ENCODE data around the gene NOMO2.
"Not testable (repeated sequence)": the region's sequence is repeated elsewhere in the genome, so short reads cannot be mapped to it uniquely, and the experiment has no call there.

NOMO2 gene, protein sequence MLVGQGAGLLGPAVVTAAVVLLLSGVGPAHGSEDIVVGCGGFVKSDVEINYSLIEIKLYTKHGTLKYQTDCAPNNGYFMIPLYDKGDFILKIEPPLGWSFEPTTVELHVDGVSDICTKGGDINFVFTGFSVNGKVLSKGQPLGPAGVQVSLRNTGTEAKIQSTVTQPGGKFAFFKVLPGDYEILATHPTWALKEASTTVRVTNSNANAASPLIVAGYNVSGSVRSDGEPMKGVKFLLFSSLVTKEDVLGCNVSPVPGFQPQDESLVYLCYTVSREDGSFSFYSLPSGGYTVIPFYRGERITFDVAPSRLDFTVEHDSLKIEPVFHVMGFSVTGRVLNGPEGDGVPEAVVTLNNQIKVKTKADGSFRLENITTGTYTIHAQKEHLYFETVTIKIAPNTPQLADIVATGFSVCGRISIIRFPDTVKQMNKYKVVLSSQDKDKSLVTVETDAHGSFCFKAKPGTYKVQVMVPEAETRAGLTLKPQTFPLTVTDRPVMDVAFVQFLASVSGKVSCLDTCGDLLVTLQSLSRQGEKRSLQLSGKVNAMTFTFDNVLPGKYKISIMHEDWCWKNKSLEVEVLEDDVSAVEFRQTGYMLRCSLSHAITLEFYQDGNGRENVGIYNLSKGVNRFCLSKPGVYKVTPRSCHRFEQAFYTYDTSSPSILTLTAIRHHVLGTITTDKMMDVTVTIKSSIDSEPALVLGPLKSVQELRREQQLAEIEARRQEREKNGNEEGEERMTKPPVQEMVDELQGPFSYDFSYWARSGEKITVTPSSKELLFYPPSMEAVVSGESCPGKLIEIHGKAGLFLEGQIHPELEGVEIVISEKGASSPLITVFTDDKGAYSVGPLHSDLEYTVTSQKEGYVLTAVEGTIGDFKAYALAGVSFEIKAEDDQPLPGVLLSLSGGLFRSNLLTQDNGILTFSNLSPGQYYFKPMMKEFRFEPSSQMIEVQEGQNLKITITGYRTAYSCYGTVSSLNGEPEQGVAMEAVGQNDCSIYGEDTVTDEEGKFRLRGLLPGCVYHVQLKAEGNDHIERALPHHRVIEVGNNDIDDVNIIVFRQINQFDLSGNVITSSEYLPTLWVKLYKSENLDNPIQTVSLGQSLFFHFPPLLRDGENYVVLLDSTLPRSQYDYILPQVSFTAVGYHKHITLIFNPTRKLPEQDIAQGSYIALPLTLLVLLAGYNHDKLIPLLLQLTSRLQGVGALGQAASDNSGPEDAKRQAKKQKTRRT

DNA sequence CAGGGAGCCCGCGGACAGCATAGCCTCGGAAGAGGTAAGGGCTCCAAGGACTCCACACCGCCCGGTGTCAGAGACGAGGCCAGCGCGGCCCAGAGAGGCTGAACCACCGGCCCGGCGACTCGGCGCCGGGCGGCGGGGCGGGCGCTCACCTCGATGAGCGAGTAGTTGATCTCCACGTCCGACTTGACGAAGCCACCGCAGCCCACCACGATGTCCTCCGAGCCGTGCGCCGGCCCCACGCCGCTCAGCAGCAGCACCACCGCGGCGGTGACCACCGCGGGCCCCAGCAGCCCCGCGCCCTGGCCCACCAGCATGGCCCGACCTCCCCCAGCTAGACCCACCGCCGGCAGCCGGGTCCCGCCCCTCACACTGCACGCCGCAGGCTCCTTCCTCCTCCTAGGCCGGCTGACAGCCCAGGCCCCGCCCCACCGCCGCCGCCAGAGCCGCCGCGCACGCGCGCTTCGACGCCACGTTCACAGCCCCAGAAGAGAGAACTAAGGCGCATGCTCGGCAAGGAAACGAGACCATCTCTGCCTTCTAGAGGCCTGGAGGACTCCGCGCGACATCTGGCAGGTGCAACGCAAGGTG, at the start of gene NOMO2:
NOMO2 (minus strand) TSS at position 371 of the 588 bp plus-strand sequence; CDS start at position 314, 57 bp downstream.
- DNase-seq (ENCODE audit: low read depth), result not testable (repeated sequence)

DNA sequence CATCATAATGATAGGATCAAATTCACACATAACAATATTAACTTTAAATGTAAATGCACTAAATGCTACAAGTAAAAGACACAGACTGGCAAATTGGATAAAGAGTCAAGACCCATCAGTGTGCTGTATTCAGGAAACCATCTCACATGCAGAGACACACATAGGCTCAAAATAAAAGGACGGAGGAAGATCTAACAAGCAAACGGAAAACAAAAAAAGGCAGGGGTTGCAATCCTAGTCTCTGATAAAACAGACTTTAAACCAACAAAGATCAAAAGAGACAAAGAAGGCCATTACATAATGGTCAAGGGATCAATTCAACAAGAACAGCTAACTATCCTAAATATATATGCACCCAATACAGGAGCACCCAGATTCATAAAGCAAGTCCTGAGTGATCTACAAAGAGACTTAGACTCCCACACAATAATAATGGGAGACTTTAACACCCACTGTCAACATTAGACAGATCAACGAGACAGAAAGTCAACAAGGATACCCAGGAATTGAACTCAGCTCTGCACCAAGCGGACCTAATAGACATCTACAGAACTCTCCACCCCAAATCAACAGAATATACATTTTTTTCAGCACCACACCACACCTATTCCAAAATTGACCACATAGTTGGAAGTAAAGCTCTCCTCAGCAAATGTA, 48.4 kb upstream of the NOMO2 start:
- not testable (repeated sequence) for DNase-seq (ENCODE audit: low read depth)

DNA sequence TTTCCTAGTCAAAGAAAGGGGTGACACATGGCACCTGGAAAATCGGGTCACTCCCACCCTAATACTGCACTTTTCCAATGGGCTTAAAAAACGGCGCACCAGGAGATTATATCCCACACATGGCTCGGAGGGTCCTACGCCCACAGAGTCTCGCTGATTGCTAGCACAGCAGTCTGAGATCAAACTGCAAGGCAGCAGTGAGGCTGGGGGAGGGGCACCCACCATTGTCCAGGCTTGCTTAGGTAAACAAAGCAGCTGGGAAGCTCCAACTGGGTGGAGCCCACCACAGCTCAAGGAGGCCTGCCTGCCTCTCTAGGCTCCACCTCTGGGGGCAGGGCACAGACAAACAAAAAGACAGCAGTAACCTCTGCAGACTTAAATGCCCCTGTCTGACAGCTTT, 46.4 kb upstream of the NOMO2 start:
- not testable (repeated sequence) for DNase-seq (ENCODE audit: low read depth)

DNA sequence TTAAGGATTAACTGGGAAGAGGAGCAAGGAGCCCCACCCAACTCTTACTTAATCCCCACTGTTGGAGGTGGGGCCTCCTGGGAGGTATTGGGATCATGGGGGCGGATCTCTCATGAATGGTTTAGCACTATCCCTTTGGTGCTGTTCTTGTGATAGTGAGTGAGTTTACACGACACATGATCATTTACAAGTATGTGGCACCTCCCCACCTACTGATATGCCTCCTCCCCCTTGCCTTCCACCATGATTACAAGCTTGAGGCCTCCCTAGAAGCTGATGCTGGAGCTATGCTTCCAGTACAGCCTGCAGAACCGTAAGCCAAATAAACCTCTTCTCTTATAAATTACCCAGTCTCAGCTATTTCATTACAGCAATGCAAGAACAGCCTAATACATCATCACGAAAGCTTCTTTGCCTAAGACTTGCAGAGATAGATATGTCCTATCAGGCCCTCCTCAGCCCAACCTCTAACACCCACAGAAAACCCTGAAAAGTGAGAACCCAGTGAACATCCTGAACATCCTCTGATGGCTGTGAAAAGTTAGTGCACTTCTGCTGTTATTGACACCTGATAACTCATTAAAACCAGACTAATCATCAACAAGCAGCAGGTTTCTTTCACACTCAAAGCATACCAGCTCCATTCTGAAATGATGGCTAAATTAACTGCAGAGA, 41.8 kb upstream of the NOMO2 start:
- not testable (repeated sequence) for DNase-seq (ENCODE audit: low read depth)

DNA sequence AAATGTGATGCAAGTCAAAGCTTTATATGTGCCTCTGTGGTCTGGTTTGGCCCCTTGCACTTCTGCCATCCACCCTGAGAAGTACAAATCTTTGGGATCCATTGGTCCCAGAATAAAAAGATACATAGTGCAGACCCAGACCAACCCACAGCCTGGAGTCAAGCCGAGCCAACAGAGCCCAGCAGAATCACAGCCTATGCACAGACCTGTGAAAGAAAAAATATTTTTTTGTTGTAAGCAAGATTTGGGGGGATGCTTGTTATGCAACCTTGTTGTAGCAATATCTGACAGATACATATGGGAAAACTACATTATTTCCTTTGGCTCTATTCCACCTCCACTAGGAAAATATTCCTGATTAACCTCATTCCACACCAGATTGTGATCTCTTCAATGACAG, 36.7 kb upstream of the NOMO2 start:
- not testable (repeated sequence) for DNase-seq (ENCODE audit: low read depth)

DNA sequence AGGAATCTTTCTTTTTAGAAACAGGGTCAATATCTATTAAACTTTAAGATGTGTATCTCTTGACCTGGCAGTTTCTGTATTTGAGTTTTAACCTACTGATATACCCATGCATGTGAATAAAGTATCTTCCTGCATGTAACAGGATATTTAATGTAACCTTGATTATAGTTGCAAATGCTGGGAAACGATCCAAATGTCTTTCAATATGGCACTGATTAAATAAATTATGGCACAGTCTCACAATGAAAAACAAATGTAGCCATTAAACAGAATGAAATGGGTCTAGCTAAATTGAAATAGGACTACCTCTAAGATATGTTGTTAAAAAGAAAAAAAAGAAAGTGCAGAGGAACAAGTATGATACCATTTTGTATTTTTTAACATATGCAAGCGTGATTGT, 35.8 kb upstream of the NOMO2 start:
- DNase-seq (ENCODE audit: low read depth), result not testable (repeated sequence)

DNA sequence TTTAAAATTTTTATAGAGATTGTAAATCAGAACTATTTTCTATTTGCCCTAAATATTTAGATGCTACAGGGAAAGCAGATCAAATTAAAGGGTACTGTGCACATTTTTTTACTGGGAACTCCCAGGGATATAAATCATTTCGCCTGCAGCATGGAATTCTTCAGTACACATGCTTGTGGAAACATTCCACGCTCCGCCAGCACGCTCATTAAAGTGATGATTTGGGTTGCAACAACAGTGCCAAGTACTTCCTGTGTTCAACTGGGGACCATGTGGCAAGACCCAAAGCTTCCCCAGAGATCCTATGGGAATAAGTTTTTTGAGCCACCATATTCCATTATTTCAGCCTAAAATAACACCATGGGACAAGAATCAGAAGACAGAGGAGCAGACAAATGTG, 35.4 kb upstream of the NOMO2 start:
- DNase-seq (ENCODE audit: low read depth), result not testable (repeated sequence)

DNA sequence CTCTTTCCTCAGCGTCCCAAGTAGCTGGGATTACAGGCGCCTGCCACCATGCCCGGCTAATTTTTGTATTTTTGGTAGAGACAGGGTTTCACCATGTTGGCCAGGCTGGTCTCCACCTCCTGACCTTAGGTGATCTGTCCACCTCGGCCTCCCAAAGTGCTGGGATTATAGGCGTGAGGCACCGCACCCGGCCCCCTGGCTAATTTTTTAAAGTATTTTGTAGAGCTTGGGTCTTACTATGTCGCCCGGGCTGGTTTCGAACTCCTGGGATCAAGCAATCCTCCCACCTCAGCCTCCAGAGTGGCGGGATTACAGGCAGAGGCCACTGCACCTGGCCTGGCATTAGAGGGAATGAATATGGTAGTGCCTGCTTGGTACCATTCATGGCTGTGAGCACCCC, 33.9 kb upstream of the NOMO2 start:
- DNase-seq (ENCODE audit: low read depth), result not testable (repeated sequence)

DNA sequence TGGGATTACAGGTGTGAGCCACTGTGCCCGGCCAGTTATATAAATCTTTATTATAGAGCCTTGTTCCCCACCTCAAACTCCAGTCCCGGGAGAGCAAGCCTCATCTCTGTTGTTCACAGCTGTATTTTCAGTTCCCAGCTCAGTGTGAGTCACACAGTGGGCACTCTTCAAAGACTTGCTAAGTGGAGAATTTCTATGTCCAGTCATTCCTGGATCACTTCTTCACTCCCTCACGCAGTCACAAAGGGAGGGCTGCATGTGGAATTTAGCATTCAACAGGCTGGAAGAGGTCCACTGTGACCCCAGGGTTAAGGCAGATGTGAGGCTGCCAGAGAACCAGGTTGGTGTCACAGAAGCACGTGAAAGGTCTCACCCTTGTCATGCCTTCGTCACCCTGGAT, 33.0 kb upstream of the NOMO2 start:
- DNase-seq (ENCODE audit: low read depth), result peak; percentile 34

DNA sequence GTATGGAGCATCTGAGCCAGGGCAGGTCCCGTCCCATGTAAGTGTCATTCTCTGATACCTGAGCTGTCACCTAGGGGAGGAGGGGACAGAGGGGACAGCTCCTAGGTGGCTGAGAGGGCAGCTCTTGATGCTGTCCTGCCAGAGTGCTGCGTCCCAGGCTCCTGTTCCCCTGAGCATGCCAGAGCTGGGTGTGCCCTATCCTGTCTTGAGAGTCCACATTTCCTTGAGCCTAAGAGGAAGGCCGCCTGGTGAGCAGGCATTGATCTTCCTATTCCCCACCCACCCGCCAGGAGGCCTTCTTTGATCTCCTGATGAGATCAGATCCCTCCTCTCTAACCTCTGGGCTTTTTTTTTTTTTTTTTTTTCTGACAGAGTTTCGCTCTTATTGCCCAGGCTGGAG, 32.0 kb upstream of the NOMO2 start:
- not testable (repeated sequence) for DNase-seq (ENCODE audit: low read depth)

DNA sequence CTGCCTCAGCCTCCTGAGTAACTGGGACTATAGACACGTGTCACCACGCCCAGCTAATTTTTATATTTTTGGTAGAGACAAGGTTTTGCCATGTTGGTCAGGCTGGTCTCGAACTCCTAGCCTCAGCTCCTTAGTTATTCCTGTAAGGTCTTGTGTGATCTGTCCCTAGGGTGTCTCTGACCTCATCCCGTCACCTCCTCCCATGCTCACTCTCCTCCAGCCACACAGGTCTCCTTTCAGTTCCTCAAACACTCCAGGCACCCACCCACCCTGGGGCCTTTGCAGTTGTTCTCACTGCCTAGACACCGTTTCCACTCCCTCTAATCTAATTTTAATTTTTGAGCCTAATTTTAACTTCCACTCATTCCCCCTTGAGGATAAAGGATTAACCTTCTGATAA, 31.1 kb upstream of the NOMO2 start:
- not testable (repeated sequence) for DNase-seq (ENCODE audit: low read depth)

DNA sequence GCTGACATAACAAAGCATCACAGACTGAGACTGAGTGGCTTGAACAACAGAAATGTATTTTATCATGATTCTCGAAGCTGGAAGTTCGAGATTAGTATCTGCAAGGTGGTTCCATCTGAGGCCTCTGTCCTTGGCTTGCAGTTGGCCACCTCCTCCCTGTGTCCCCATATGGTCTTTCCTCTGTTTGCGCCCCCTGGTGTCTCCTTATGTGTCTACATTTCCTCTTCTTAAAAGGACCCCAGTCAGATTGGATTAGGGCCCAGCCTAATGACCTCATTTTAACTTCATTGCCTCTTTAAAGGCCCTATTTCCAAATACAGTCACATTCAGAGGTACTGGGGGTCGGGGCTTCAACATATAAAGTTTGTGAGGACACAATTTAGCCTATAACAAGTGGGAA, 30.0 kb upstream of the NOMO2 start:
- not testable (repeated sequence) for DNase-seq (ENCODE audit: low read depth)

DNA sequence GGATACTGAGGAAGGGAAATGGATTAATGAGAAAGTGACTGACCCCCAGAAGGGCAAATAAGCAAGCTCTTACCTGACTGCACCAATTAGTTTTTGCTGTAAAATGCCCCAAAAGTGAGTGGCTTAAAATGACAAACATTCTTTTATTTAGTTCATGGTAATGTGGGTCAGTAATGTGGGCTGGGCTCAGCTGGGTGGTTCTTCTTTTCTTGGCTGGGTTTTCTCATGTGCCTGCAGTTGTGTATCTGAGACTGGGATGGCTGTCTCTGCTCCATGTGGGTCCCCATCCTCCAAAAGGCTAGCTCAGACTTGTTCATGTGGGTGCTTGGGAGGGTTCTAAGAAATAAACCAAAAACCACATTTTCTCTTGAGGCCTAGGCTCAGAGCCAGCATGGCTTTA, 29.5 kb upstream of the NOMO2 start:
- DNase-seq (ENCODE audit: low read depth), result not testable (repeated sequence)

DNA sequence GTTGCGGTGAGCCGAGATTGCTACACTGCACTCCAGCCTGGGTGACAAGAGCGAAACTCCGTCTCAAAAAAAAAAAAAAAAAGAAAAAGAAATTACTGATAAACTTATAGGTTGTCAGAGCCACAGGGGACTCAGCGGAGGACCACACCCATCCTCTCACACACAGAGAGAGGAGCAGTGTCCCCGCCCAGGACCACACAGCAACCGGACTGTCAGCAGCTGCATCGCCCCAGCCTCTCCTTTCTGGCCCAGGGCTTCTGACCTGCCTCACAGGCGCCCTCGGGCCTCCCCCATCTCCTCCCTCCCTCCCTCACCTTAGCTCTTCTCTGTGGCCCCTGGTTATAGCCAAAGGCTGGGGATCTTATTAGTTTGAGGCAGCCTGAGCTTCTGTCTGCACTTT, 27.9 kb upstream of the NOMO2 start:
- DNase-seq (ENCODE audit: low read depth), result not testable (repeated sequence)

DNA sequence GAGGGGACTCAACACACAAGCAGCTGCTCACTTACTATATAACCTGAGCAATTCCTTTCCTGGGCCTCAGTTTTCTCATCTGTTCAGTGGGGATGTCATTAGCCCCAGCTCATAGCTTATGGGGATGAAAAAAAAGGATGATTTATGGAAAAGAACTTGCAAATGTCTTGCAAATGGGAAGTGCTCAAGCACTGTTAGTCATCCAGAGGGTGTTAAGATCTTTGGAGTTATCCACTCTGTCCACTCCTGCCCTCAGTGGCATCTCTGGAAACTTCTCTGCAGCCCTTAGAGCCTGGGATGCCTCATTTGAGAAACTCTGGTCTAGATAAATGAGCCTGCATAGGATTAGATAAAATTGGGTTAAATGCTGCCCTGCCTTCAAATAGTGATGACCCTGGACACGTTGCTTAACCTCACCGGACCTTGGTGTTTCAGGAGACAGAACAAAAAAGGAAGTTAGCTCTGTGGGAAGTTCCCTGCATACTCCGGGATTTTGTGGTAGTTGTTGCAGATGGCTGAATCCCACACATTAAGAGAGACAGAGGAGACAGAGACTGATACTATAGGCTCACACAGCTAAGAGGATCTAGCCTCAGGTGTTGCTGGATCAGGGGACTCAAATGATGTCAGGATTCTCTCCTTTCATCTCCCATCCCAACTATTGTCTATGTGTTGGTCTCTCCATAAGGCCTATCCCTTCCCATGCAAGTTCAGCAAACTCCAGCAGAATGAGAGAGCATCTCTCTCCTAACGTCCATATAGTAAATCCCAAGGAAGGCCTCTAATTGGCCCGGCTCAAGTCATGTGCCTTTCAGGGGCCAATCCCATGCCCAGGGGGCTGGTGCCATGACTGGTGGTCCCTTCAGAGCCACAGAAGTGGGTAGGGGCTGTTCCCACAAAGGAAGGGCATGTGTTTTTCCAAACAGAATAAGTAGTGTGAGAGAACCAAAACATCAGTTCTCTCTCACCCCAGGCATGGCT, 25.0 kb upstream of the NOMO2 start:
- not testable (repeated sequence) for DNase-seq (ENCODE audit: low read depth)

DNA sequence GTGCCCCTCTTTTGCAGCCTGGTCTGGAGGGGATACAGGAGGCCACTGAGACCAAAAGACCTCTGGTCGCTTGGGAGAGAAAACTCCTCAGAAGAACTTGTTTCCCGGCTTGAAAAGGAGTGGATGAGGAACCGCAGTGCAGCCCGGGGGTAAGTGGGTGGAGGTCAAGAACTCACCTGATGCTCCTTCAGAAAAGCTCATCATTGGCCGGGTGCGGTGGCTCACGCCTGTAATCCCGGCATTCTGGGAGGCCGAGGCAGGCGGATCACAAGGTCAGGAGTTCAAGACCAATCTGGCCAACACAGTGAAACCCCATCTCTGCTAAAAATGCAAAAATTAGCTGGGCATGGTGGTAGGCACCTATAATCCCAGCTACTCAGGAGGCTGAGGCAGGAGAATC, 23.9 kb upstream of the NOMO2 start:
- not testable (repeated sequence) for DNase-seq (ENCODE audit: low read depth)

DNA sequence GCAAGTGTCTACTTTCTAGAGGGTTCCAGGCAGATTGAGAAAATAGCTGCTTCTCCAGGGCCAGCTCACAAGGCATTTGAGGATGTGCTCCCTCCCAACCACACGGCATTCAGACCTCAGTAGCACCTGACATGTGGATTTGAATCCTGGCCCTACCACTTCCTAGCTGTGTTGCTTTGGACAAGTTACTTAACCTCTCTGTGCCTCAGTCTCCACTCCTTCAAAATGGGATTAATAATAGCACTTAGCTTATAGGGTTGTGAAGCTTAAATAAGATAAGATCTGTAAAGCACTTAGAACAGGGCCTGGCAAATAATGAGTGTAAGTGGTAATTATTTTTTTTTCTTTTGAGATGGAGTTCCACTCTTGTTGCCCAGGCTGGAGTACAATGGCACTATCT, 21.0 kb upstream of the NOMO2 start:
- DNase-seq (ENCODE audit: low read depth), result no peak

DNA sequence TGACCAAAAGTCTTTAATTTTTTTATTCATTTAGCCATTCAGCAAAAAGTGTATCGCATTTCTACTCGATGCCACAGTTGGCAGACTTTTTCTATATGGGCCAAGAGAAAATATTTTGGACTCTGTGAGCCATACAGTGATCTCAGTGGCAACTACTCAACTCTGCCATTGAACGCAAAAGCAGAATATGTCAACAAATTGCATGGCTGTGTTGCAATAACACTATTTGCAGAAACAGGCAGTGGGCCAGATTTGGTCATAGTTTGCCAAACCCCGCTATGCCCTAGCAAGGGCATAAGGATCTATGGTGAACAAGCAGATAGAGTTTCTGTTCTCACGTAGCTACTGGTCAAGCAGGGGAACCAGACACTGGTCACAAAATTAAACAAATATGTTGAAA, 18.5 kb upstream of the NOMO2 start:
- DNase-seq (ENCODE audit: low read depth), result not testable (repeated sequence)

DNA sequence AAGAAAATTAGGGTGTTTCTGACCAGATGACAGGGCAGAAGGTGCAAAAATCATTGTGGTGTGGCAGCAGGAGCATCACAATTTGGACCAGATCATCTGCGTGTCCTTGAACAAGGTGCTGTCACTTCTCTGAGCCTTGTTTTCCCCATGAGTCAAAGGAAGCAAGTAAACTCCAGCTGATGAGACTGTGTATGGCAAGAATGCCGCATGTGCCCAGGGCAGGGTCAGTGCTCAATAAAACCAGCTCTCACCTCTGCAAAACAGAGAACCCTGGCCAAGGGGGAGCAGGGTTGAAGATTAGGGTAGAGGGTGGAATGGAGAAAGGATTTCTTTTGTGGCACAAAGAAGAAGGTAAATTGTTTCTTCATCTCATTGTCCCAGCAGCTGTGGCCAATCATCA, 17.4 kb upstream of the NOMO2 start:
- DNase-seq (ENCODE audit: low read depth), result not testable (repeated sequence)

All from HS-27A (cell line).